Gastroesophageal sphincter (tissue), 4 donors: ENCODE measurements around the gene ADGRD1. TPM values are rescaled to one million over a fixed set of nuclear protein-coding genes. Genes with fewer than 3 reads are reported as not detected.

Source experiments
- ATAC-seq: fragments of 150-250 bp; one replicate; pipeline ENCODE4 v1.9.1; 2016; ENCODE audit warnings: mild to moderate bottlenecking, moderate library complexity
- H3K27ac ChIP-seq, 4 donors: fragments of 200-600 bp; sonication (generic) in 3 of 4; 1 replicate in 3 of 4; 2 replicates in 1 of 4; pipeline ENCODE4 v1.5.1; 2016 to 2019
- H3K27me3 ChIP-seq: fragments of 200-600 bp; sonication (generic); one replicate; pipeline ENCODE4 v1.5.1; 2019
- H3K36me3 ChIP-seq, 2 donors: fragments of 200-600 bp; sonication (generic); one replicate each; pipeline ENCODE4 v1.5.1; 2019; ENCODE audit warnings: control low read depth in 1 of 2
- H3K4me1 ChIP-seq, 3 donors: fragments of 200-600 bp; sonication (generic); 1 replicate in 2 of 3; 2 replicates in 1 of 3; pipeline ENCODE4 v1.5.1; 2016 to 2019; ENCODE audit warnings: control low read depth in 2 of 3
- H3K4me3 ChIP-seq, 2 donors: fragments of 200-600 bp; sonication (generic); one replicate each; pipeline ENCODE4 v1.5.1; 2019; ENCODE audit warnings: mild to moderate bottlenecking in 1 of 2, moderate library complexity in 1 of 2
- H3K9me3 ChIP-seq, 3 donors: fragments of 200-600 bp; sonication (generic); one replicate each; pipeline ENCODE4 v1.5.1; 2017 to 2019; ENCODE audit warnings: control low read depth in 2 of 3
- CTCF ChIP-seq, 4 experiments: fragments of 200-600 bp in 2 of 4; fragments of 450-650 bp in 2 of 4; sonication (generic) in 1 of 4; IDR thresholded peaks; one replicate each; pipeline ENCODE4 v1.5.1; 2017 to 2019; ENCODE audit warnings: antibody characterized with exemption in 4 of 4, mild to moderate bottlenecking in 2 of 4, moderate library complexity in 2 of 4
- EP300 ChIP-seq: sonication (generic); formaldehyde crosslinking; IDR thresholded peaks from one replicate; pipeline ENCODE4 v1.6.1; 2017; ENCODE audit warnings: antibody characterized with exemption, mild to moderate bottlenecking
- POLR2A ChIP-seq, 2 donors: fragments of 450-650 bp; IDR thresholded peaks; one replicate each; pipeline ENCODE4 v1.6.1; 2017; ENCODE audit warnings: antibody characterized with exemption in 2 of 2, mild to moderate bottlenecking in 2 of 2, moderate library complexity in 1 of 2
- POLR2AphosphoS5 ChIP-seq: sonication (generic); formaldehyde crosslinking; IDR thresholded peaks from one replicate; pipeline ENCODE4 v1.6.1; 2017; ENCODE audit warnings: antibody characterized with exemption
- WGBS, 2 donors: methylation state at CpG; one replicate each; pipeline ENCODE4 v1.1.5; 2018; ENCODE audit warnings: low coverage in 1 of 2; 5-methylcytosine and 5-hydroxymethylcytosine counted together
- total RNA-seq, 4 donors: library from RNA; depleted of rRNA; stranded (reverse); fragments of >200 nt; gene quantifications; one replicate each; pipeline ENCODE4 v1.1.0, GENCODE V29; 2016

Gene ADGRD1
- total RNA-seq, 4 donors from 2014 or later = 19.1 to 43.4 (median 31.3) TPM

- TF ChIP-seq CTCF (IDR thresholded peaks at IDR 0.05) = no peak
- no peak for TF ChIP-seq POLR2A (IDR thresholded peaks at IDR 0.05)
- TF ChIP-seq EP300 = no peak
- no peak for TF ChIP-seq POLR2AphosphoS5
- WGBS, 2 donors = 92% methylated on average over 2 of the region's 13 CpGs; no CpG with 5 or more reads in 1 of the 2 donors
- no peaks in the 10 kb centered on the region for H3K9me3 ChIP-seq
- H3K4me3 ChIP-seq = no peak overlapping the region
- no peak for ATAC-seq
- peaks cover 0 to 54% of the 10 kb centered on the region in 2 donors for H3K36me3 ChIP-seq
- H3K27ac ChIP-seq = no peak overlapping the region
- H3K4me1 ChIP-seq = peaks cover 0 to 18% (median 11%) of the 10 kb centered on the region in 3 donors
- H3K27me3 ChIP-seq = no peaks in the 10 kb centered on the region
Observed at GRCh38 chr12:131136539-131136872, 182.8 kb downstream of the ADGRD1 start.

- Histone ChIP-seq H3K27me3 (no peaks in the 10 kb centered on the region), H3K27ac (no peak overlapping the region), H3K4me3 (no peak overlapping the region), H3K4me1 (peaks cover 0 to 11% (median 4%) of the 10 kb centered on the region in 3 donors), H3K36me3 (peaks cover 0 to 54% of the 10 kb centered on the region in 2 donors), H3K9me3 (no peaks in the 10 kb centered on the region)
- TF ChIP-seq POLR2AphosphoS5 = no peak
- no peak for TF ChIP-seq EP300
- no peak for TF ChIP-seq CTCF (IDR thresholded peaks at IDR 0.05)
- TF ChIP-seq POLR2A (IDR thresholded peaks at IDR 0.05) = no peak
- WGBS, 2 donors = 40 to 80% methylated on average over 1 of the region's 25 CpGs
- ATAC-seq = no peak
Observed at GRCh38 chr12:131137009-131137835, 183.5 kb downstream of the ADGRD1 start.

GRCh38 chr12:131137836-131138637 lies 184.3 kb downstream of the ADGRD1 start:
- WGBS, 2 donors = 73 to 76% methylated on average over 3 to 5 of the region's 28 CpGs
- Histone ChIP-seq H3K27ac (no peak overlapping the region), H3K27me3 (no peaks in the 10 kb centered on the region), H3K4me3 (no peak overlapping the region), H3K36me3 (peaks cover 0 to 54% of the 10 kb centered on the region in 2 donors), H3K9me3 (no peaks in the 10 kb centered on the region), H3K4me1 (peaks cover 0 to 6% (median 0%) of the 10 kb centered on the region in 3 donors)
- ATAC-seq = peak; percentile 24
- no peak for TF ChIP-seq EP300
- TF ChIP-seq CTCF (IDR thresholded peaks at IDR 0.05) = no peak
- TF ChIP-seq POLR2AphosphoS5 = no peak
- no peak for TF ChIP-seq POLR2A (IDR thresholded peaks at IDR 0.05)

GRCh38 chr12:131138638-131139362 lies 185.1 kb downstream of the ADGRD1 start:
- H3K36me3 ChIP-seq = peaks cover 0 to 54% of the 10 kb centered on the region in 2 donors
- H3K9me3 ChIP-seq = no peaks in the 10 kb centered on the region
- ATAC-seq = no peak
- no peaks in the 10 kb centered on the region for H3K27me3 ChIP-seq
- H3K27ac ChIP-seq = no peak overlapping the region
- H3K4me1 ChIP-seq = peaks cover 0 to 5% (median 0%) of the 10 kb centered on the region in 3 donors
- no peak for TF ChIP-seq EP300
- TF ChIP-seq POLR2A (IDR thresholded peaks at IDR 0.05) = no peak
- TF ChIP-seq CTCF (IDR thresholded peaks at IDR 0.05) = no peak
- no peak for TF ChIP-seq POLR2AphosphoS5
- no peak overlapping the region for H3K4me3 ChIP-seq
- WGBS, 2 donors = 60 to 93% methylated on average over 1 to 3 of the region's 34 CpGs
